Epithelial cell of proximal tubule (primary cell): ENCODE measurements around the gene NALF2. TPM values are rescaled to one million over a fixed set of nuclear protein-coding genes. Genes with fewer than 3 reads are reported as not detected.
A peak's percentile ranks its signal among the peaks of the same experiment; 100 is the strongest.

Experiments used
- DNase-seq: peaks from one replicate; pipeline ENCODE4 v3.0.0-alpha.2; 2011; ENCODE audit warnings: low read depth
- H3K4me3 ChIP-seq: 2 replicates; pipeline ENCODE4 v1.5.1; 2011; ENCODE audit warnings: low read depth, mild to moderate bottlenecking, low read length
- total RNA-seq: library from RNA; depleted of rRNA; stranded (reverse); fragments of >200 nt; gene quantifications from 2 replicates; pipeline ENCODE4 v1.2.3, GENCODE V29; 2015
- TF ChIP-seq, protein P1 (sequence below): conservative IDR thresholded peaks from 2 replicates; pipeline ENCODE4 v1.5.1; 2012; ENCODE audit warnings: low read depth, mild to moderate bottlenecking, low read length

Gene NALF2
- total RNA-seq, 1 donor from 2014 or later = 0.58 TPM

DNA sequence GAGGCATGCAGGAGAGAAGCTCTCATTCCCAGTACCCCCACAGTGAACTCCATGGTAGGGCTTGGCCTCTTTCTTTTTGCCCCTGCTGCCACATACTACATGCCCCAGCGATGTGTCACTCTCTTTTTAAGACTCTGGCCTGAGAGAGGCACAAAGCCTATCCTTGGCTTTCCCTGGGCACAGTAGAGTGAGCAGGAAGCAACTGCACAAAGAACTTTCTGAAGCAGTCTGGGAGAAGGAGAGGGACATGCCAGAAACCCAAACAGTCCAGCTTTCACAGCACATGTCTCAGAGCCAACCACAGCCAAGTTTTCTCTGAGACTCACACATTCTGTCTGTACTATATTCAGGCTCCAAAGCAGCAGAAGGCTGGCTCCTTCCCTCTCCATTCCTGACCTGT, 7.9 kb upstream of the NALF2 start:
- TF ChIP-seq, protein P1, sequence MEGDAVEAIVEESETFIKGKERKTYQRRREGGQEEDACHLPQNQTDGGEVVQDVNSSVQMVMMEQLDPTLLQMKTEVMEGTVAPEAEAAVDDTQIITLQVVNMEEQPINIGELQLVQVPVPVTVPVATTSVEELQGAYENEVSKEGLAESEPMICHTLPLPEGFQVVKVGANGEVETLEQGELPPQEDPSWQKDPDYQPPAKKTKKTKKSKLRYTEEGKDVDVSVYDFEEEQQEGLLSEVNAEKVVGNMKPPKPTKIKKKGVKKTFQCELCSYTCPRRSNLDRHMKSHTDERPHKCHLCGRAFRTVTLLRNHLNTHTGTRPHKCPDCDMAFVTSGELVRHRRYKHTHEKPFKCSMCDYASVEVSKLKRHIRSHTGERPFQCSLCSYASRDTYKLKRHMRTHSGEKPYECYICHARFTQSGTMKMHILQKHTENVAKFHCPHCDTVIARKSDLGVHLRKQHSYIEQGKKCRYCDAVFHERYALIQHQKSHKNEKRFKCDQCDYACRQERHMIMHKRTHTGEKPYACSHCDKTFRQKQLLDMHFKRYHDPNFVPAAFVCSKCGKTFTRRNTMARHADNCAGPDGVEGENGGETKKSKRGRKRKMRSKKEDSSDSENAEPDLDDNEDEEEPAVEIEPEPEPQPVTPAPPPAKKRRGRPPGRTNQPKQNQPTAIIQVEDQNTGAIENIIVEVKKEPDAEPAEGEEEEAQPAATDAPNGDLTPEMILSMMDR = no peak
- DNase-seq = no peak
- no peak overlapping the region for H3K4me3 ChIP-seq

DNA sequence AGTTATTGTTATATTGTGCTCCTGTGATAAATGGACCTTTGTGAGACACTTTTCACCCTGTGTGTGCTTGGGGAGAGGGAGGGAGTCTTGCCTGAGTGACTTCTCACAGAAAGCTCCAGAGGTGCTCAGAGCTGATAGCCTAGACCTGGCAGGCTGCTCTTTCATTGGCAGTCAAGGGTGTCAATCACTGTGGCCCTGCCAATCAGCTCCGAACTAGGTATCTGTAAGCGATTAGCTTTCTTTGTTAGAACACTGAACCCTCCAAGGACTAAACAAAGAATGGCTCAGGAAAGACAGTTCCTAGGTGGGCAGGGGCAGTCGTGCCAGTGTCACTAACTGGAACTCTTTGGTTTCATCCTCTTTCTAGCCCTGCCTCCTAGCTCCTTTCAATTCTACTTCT, 2.7 kb upstream of the NALF2 start:
- DNase-seq = no peak
- H3K4me3 ChIP-seq = no peak overlapping the region
- TF ChIP-seq, protein P1 = no peak

DNA sequence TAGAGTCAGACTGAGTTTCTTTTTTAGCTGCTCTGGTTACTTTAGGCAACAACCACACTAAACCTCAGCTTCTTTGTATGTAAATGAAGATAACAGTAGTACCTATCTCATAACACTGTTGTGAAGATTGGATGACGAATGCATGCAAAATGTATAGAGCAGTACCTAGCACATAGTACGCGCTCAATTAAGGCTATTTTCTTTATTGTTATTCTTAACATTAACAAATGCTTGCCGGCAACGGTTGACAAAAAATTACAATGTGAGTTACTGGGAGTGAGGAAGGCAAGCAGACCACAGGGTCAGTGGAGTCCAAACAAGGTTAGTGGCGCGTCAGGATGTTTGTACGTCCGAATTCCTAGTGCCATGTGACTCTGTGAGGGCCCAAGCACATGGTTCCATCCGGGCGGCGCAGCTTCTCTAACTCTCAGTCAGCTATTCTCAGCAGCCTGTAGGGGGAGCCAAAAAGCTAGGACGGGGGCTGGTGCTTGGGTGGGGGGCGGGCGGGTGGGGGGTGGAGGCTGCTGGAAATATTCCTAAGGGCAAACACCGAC, 821 bp upstream of the NALF2 start:
- TF ChIP-seq, protein P1 = peak; percentile 40
- peak overlapping the region; percentile 60 for H3K4me3 ChIP-seq
- no peak for DNase-seq

DNA sequence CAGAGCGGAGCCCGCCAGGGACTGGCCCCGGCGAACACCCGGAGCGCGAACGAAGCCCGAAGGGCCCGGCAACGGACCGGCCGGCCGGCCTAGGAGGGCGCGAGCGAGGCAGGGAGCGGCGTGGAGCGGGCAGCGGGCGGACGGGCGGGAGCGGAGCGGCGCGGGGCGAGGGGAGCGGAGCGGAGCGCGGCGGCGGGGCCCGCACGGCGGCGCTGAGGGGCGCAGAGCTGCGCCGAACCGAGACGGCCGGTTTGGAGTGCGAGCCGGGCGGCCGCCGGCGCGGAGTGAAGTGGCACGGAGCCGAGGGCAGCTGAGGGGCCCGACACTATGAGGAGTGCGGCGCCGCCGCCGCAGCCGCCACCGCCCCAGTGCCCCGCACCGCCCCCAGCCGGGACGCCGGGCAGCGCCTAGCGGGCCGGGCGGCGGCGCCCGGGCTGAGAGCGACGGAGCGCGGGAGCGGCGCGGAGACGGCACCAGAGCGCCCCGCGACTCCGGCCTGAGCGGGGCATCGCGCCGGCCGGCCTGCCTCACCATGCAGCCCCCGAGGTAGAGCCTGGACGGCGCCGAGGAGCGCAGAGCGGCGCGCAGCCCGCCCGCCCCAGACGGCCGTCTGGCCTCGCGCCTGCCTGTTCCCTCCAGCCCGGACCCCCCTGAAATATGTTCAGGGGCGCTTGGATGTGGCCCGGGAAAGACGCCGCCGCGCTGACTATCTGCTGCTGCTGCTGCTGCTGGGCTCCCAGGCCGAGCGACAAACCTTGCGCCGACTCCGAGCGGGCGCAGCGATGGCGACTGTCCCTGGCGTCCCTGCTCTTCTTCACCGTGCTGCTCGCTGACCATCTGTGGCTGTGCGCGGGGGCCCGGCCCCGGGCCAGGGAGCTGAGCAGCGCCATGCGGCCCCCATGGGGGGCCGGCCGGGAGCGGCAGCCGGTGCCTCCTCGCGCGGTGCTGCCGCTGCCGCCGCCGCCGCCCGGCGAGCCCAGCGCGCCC, 793 bp downstream of the NALF2 start:
- H3K4me3 ChIP-seq = peak overlapping the region; percentile 60
- DNase-seq = no peak
- TF ChIP-seq, protein P1 = no peak

DNA sequence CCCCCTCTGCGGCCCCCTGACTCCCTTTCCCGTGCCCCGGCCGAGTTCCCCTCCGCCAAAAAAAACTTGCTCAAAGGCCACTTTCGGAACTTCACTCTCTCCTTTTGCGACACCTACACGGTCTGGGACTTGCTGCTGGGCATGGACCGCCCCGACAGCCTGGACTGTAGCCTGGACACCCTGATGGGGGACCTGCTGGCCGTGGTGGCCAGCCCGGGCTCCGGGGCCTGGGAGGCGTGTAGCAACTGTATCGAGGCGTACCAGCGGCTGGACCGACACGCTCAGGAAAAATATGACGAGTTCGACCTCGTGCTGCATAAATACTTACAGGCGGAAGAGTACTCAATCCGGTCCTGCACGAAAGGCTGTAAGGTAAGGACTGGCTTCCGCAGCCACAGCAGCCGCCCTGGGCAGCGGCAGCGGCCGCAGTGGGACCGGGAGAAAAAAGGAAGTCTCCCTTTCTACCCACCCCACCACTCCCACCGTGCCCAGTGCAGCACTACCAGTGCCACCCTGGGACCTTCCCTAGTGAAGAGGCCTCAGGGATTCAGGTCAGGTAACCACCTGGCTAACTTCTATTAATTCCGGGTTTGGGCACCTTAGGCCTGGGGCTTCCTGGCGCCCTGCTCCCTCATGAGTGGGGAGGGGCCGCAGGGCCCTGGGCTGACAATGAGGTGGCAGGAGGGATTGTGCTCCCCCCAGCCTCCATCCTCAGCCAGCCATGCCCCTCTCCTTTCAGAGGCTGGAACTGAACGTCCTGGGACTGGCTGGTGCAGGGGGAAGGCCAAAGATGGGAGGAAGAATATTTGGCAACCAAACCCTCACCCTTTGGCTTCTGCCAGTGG, 1.9 kb downstream of the NALF2 start:
- H3K4me3 ChIP-seq = peak overlapping the region; percentile 45
- TF ChIP-seq, protein P1 = no peak
- DNase-seq = no peak

DNA sequence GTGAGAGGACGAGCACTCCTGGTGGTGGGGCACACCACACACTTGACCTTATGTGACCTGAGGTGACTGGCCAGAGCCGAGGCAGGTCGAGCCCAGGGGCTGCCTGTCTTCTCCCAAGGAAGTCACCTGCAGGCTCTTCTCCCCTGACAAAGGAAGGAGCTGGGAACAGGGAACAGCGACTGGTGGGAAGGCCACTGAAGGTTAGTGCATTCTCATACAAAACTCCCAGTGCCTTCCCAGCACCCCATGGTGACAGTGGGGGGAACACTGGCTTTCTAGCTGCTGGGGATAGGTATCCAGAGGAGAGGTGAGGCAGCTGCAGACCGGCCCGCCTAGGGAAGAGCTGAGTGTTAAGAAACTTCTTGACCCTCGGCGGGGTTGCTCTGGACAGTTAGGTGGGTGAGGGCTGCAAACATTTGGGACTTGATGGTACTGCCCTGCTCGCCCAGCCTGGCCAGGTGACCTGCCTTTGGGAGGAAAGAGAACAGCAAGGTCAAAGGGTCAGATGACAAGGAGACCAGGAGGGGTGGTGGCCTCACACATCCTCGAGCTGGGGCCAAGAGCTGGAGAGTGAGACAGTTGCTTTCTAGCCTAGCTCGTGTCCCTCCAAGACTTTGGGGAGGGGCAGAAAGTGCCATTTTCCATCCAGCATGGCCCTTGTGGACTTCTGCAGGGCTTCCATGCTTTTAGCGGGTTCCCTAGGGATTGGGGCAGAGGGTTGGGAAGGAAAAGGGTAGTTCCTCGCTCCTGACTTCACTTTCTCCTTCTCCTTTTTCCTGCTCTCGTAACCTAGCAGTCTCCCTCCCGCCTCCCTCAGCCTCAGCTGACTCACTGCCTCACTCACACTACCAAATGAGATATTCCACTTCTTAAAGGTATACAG, 2.7 kb downstream of the NALF2 start:
- no peak overlapping the region for H3K4me3 ChIP-seq
- DNase-seq = no peak
- TF ChIP-seq, protein P1 = no peak
